GDM1 (cell line): ENCODE data around the gene GTF3C1.

Experiments
- DNase-seq: peaks from one replicate; lab custom pipeline; 2025; lab: John Stamatoyannopoulos, UW

The GTF3C1 gene

GRCh38 chr16:27520982-27521673 is 28.6 kb downstream of the GTF3C1 start:
- no peak for DNase-seq

- no peak for DNase-seq
Observed at GRCh38 chr16:27518226-27518625, 31.5 kb downstream of the GTF3C1 start.

- DNase-seq: no peak
Observed at GRCh38 chr16:27517664-27518063, 32.0 kb downstream of the GTF3C1 start.

- DNase-seq: no peak
Observed at GRCh38 chr16:27516365-27516764, 33.3 kb downstream of the GTF3C1 start.

- DNase-seq: no peak
Observed at GRCh38 chr16:27515874-27516353, 33.8 kb downstream of the GTF3C1 start.

GRCh38 chr16:27514806-27515205 is 34.9 kb downstream of the GTF3C1 start:
- no peak for DNase-seq

- no peak for DNase-seq
Observed at GRCh38 chr16:27511657-27512448, 37.9 kb downstream of the GTF3C1 start.

GRCh38 chr16:27508476-27508875 is 41.2 kb downstream of the GTF3C1 start:
- no peak for DNase-seq

- no peak for DNase-seq
Observed at GRCh38 chr16:27506771-27507170, 42.9 kb downstream of the GTF3C1 start.

GRCh38 chr16:27505297-27506236 is 44.1 kb downstream of the GTF3C1 start:
- no peak for DNase-seq

GRCh38 chr16:27503662-27504061 is 46.1 kb downstream of the GTF3C1 start:
- DNase-seq: no peak

- no peak for DNase-seq
Observed at GRCh38 chr16:27500801-27501200, 48.9 kb downstream of the GTF3C1 start.

GRCh38 chr16:27499659-27500055 is 50.1 kb downstream of the GTF3C1 start:
- DNase-seq: no peak

- no peak for DNase-seq
Observed at GRCh38 chr16:27498916-27499658, 50.6 kb downstream of the GTF3C1 start.

GRCh38 chr16:27498031-27498825 is 51.5 kb downstream of the GTF3C1 start:
- no peak for DNase-seq

GRCh38 chr16:27495191-27495590 is 54.5 kb downstream of the GTF3C1 start:
- no peak for DNase-seq

- DNase-seq: no peak
Observed at GRCh38 chr16:27492588-27492979, 57.1 kb downstream of the GTF3C1 start.

GRCh38 chr16:27491894-27492587 is 57.7 kb downstream of the GTF3C1 start:
- DNase-seq: no peak

- no peak for DNase-seq
Observed at GRCh38 chr16:27489906-27490305, 59.8 kb downstream of the GTF3C1 start.

GRCh38 chr16:27489421-27489820 is 60.3 kb downstream of the GTF3C1 start:
- no peak for DNase-seq
